ENCODE data around the gene TFPI2. TPM values are rescaled to one million over a fixed set of nuclear protein-coding genes. Genes with fewer than 3 reads are reported as not detected.

Gene TFPI2
- total RNA-seq, 2 experiments from 2014 or later, result not detected

- POLR2A ChIA-PET, result no interaction called here
- no peak overlapping the region for H3K27ac ChIP-seq (ENCODE audit: low read depth, low read length, poor library complexity, severe bottlenecking)
- H3K9me2 ChIP-seq (ENCODE audit: insufficient read depth, low read length), result no peaks in the 10 kb centered on the region
- H3K4me1 ChIP-seq (ENCODE audit: insufficient read depth, low read length, poor library complexity, severe bottlenecking), result no peaks in the 10 kb centered on the region
- CTCF ChIA-PET (ENCODE audit: unreplicated experiment), result no interaction called here
- H4K20me1 ChIP-seq (ENCODE audit: insufficient read depth, low read length), result no peaks in the 10 kb centered on the region
- intact Hi-C loops (cut with micrococcal nuclease; ENCODE audit: unreplicated experiment), result no loop called here
- H2AFZ ChIP-seq (ENCODE audit: low read length), result no peak overlapping the region
- no TSS peak for BruUV-seq (replicated peaks)
- no peak for DNase-seq (ENCODE audit: low spot score)
- no peaks in the 10 kb centered on the region for H3K9me3 ChIP-seq (ENCODE audit: low read length)
- TF ChIP-seq, protein P1, sequence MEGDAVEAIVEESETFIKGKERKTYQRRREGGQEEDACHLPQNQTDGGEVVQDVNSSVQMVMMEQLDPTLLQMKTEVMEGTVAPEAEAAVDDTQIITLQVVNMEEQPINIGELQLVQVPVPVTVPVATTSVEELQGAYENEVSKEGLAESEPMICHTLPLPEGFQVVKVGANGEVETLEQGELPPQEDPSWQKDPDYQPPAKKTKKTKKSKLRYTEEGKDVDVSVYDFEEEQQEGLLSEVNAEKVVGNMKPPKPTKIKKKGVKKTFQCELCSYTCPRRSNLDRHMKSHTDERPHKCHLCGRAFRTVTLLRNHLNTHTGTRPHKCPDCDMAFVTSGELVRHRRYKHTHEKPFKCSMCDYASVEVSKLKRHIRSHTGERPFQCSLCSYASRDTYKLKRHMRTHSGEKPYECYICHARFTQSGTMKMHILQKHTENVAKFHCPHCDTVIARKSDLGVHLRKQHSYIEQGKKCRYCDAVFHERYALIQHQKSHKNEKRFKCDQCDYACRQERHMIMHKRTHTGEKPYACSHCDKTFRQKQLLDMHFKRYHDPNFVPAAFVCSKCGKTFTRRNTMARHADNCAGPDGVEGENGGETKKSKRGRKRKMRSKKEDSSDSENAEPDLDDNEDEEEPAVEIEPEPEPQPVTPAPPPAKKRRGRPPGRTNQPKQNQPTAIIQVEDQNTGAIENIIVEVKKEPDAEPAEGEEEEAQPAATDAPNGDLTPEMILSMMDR (conservative IDR thresholded peaks at IDR 0.05; ENCODE audit: low read length), result no peak
- no peak for TF ChIP-seq EZH2phosphoT487 (IDR thresholded peaks at IDR 0.05; ENCODE audit: borderline replicate concordance, low read depth, low read length)
- no peak overlapping the region for H3K4me2 ChIP-seq (ENCODE audit: low read length)
- H3K79me2 ChIP-seq (ENCODE audit: insufficient read depth, low read depth, low read length), result no peaks in the 10 kb centered on the region
- no peak overlapping the region for H3K4me3 ChIP-seq (ENCODE audit: low read depth, low read length, poor library complexity, severe bottlenecking)
- H3K36me3 ChIP-seq (ENCODE audit: insufficient read depth, low read length), result no peaks in the 10 kb centered on the region
Observed at GRCh38 chr7:93860261-93860660, 30.3 kb downstream of the TFPI2 start.

DNA sequence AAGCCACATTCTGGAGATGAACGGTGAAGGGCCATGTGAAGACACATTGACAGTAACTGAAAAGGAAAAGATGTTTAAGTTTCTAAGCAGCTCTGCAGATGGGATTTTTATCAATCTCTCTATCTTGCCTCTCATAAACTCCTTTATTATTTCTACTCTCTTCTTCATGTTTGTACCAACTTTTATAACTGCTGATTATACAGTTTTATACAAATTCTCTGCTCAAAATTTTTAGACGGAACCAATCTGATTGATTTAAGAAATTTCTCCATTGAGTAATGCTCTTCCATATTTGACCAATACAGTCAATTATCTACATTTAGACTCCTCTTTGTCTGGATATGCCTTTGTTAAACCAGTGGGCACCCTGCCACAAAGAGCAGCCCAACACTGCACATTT lies 31.7 kb downstream of the TFPI2 start:
- ChIA-PET POLR2A (interaction anchor here (1.2 kb wide), 1 partner anchor 22 kb away, joined by 3 read pairs; no protein-coding TSS in a partner anchor), CTCF (ENCODE audit: unreplicated experiment) (no interaction called here)
- no peak overlapping the region for H3K4me3 ChIP-seq (ENCODE audit: low read depth, low read length, poor library complexity, severe bottlenecking)
- no peak overlapping the region for H3K4me2 ChIP-seq (ENCODE audit: low read length)
- no peaks in the 10 kb centered on the region for H3K4me1 ChIP-seq (ENCODE audit: insufficient read depth, low read length, poor library complexity, severe bottlenecking)
- H3K36me3 ChIP-seq (ENCODE audit: insufficient read depth, low read length), result no peaks in the 10 kb centered on the region
- H3K79me2 ChIP-seq (ENCODE audit: insufficient read depth, low read depth, low read length), result no peaks in the 10 kb centered on the region
- H3K27ac ChIP-seq (ENCODE audit: low read depth, low read length, poor library complexity, severe bottlenecking), result no peak overlapping the region
- intact Hi-C loops (cut with micrococcal nuclease; ENCODE audit: unreplicated experiment), result no loop called here
- H2AFZ ChIP-seq (ENCODE audit: low read length), result no peak overlapping the region
- TF ChIP-seq, protein P1 (conservative IDR thresholded peaks at IDR 0.05; ENCODE audit: low read length), result no peak
- no peak for TF ChIP-seq EZH2phosphoT487 (IDR thresholded peaks at IDR 0.05; ENCODE audit: borderline replicate concordance, low read depth, low read length)
- H3K9me2 ChIP-seq (ENCODE audit: insufficient read depth, low read length), result no peaks in the 10 kb centered on the region
- no peaks in the 10 kb centered on the region for H3K9me3 ChIP-seq (ENCODE audit: low read length)
- no peak for DNase-seq (ENCODE audit: low spot score)
- no peaks in the 10 kb centered on the region for H4K20me1 ChIP-seq (ENCODE audit: insufficient read depth, low read length)
- BruUV-seq (replicated peaks), result no TSS peak

GRCh38 chr7:93856323-93856722 lies 34.2 kb downstream of the TFPI2 start:
- H3K4me2 ChIP-seq (ENCODE audit: low read length), result no peak overlapping the region
- BruUV-seq (replicated peaks), result no TSS peak
- H3K4me1 ChIP-seq (ENCODE audit: insufficient read depth, low read length, poor library complexity, severe bottlenecking), result no peaks in the 10 kb centered on the region
- H2AFZ ChIP-seq (ENCODE audit: low read length), result no peak overlapping the region
- TF ChIP-seq EZH2phosphoT487 (IDR thresholded peaks at IDR 0.05; ENCODE audit: borderline replicate concordance, low read depth, low read length), result no peak
- TF ChIP-seq, protein P1 (conservative IDR thresholded peaks at IDR 0.05; ENCODE audit: low read length), result no peak
- no peak for DNase-seq (ENCODE audit: low spot score)
- H3K36me3 ChIP-seq (ENCODE audit: insufficient read depth, low read length), result no peaks in the 10 kb centered on the region
- no peaks in the 10 kb centered on the region for H4K20me1 ChIP-seq (ENCODE audit: insufficient read depth, low read length)
- no peak overlapping the region for H3K27ac ChIP-seq (ENCODE audit: low read depth, low read length, poor library complexity, severe bottlenecking)
- no peaks in the 10 kb centered on the region for H3K79me2 ChIP-seq (ENCODE audit: insufficient read depth, low read depth, low read length)
- CTCF ChIA-PET (ENCODE audit: unreplicated experiment), result no interaction called here
- no peaks in the 10 kb centered on the region for H3K9me3 ChIP-seq (ENCODE audit: low read length)
- intact Hi-C loops (cut with micrococcal nuclease; ENCODE audit: unreplicated experiment), result no loop called here
- H3K4me3 ChIP-seq (ENCODE audit: low read depth, low read length, poor library complexity, severe bottlenecking), result no peak overlapping the region
- H3K9me2 ChIP-seq (ENCODE audit: insufficient read depth, low read length), result no peaks in the 10 kb centered on the region
- POLR2A ChIA-PET, result no interaction called here

Measured in OCI-LY7 (cell line).